GM23338 (cell line): ENCODE measurements around the gene DST.

Experiments
- EZH2 ChIP-seq: fragments of 200-600 bp; sonication (generic); IDR thresholded peaks from one replicate; pipeline ENCODE4 v1.8.0; 2017; ENCODE audit warnings: antibody characterized with exemption, mild to moderate bottlenecking, low read depth; ENCODE audit not compliant: unreplicated experiment
- EZH2phosphoT487 ChIP-seq: fragments of 200-600 bp; sonication (generic); IDR thresholded peaks from one replicate; pipeline ENCODE4 v1.8.1; 2018; ENCODE audit warnings: antibody characterized with exemption; ENCODE audit not compliant: unreplicated experiment
- POLR2AphosphoS5 ChIP-seq: IDR thresholded peaks from 2 replicates; pipeline ENCODE4 v1.6.1; 2016; ENCODE audit warnings: antibody characterized with exemption, low read depth
- TF ChIP-seq, protein P1 (sequence below), 2 experiments: fragments of 200-600 bp in 1 of 2; sonication (generic) in 1 of 2; conservative IDR thresholded peaks; 2 replicates each; pipeline versions ENCODE4 v1.5.1 to v1.6.1; 2016 to 2017; ENCODE audit warnings: antibody characterized with exemption in 2 of 2, low read depth in 2 of 2, mild to moderate bottlenecking in 2 of 2, moderate library complexity in 1 of 2

DNA sequence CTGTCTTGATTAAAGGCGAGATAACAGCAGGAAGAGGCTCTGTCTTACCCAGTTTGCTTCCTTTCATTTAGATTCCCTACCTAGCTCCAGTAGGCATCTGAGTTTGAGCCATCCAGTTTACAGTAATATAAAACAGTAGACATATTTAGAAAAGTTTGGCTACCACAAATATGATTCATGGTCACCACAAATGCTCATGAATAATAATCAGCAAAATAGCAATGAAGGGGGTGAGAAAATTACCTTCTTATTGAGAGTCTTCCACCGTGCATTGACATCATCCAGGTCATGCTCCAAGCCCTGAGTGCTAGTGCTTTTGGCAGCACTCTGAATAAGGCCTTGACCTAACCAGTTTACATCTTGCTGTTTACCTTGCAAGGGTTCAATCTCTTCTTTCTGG is 106.2 kb downstream of the DST start:
- TF ChIP-seq, protein P1, sequence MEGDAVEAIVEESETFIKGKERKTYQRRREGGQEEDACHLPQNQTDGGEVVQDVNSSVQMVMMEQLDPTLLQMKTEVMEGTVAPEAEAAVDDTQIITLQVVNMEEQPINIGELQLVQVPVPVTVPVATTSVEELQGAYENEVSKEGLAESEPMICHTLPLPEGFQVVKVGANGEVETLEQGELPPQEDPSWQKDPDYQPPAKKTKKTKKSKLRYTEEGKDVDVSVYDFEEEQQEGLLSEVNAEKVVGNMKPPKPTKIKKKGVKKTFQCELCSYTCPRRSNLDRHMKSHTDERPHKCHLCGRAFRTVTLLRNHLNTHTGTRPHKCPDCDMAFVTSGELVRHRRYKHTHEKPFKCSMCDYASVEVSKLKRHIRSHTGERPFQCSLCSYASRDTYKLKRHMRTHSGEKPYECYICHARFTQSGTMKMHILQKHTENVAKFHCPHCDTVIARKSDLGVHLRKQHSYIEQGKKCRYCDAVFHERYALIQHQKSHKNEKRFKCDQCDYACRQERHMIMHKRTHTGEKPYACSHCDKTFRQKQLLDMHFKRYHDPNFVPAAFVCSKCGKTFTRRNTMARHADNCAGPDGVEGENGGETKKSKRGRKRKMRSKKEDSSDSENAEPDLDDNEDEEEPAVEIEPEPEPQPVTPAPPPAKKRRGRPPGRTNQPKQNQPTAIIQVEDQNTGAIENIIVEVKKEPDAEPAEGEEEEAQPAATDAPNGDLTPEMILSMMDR (conservative IDR thresholded peaks at IDR 0.05; ENCODE audit: low read depth in 2 of 2): no peak
- TF ChIP-seq EZH2phosphoT487 (no peak), EZH2 (no peak), POLR2AphosphoS5 (no peak)
